Stimulated activated CD8-positive, alpha-beta memory T cell treated with anti-CD3 and anti-CD28 coated beads, Interleukin-15, amount 100 ng/mL, for 4 hours (primary cell): ENCODE measurements around the gene KCTD7.
A peak's percentile ranks its signal among the peaks of the same experiment; 100 is the strongest.
"Not testable (repeated sequence)": the region's sequence is repeated elsewhere in the genome, so short reads cannot be mapped to it uniquely, and the experiment has no call there.

Source experiments
- DNase-seq, 2 donors: peaks; one replicate each; pipeline ENCODE4 v3.0.0-alpha.2; 2020; ENCODE audit warnings: low read depth in 2 of 2

The KCTD7 gene

DNA sequence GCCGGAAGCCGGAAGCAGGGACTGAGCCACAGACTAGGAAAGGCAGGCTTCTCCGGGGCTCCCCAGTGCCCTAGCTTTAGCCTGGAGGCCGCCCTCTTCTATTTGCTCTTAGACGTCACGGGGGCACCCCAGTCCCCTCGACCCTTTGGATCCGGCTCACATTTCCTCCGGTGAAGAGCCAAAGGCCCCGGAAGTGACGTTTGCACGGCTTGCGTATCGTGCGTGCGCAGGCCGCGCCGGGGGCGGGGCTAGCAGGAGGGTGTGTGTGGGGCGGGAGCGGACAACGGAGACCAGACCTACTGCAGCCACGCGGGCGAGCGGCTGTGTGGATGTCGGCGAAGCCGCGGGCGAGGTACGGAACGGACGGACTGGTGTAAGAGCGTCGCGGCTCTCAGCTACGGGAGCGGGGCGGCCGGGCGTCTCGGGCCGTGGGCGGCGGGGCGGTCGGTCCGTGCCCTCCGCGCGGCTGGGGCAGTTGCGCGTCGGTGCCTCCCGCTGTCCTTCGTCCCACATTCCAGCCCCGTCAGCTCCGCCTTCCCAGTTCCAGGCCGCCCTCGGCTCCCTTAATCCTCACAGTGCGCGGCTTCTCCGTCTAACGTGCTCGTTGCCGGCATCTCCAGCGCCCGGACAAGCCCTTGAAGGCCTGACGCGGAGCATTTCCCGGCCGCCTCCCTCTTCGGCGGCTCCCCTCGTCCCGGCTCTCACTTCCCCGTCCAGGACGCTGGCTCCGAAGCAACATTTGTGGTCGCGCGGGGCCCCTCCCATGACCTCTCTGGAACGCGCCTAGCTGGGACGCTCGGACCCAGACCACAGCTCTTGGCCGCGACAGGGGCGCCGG, 25.8 kb downstream of the KCTD7 start:
- peak; percentile 91 to 93 for DNase-seq

DNA sequence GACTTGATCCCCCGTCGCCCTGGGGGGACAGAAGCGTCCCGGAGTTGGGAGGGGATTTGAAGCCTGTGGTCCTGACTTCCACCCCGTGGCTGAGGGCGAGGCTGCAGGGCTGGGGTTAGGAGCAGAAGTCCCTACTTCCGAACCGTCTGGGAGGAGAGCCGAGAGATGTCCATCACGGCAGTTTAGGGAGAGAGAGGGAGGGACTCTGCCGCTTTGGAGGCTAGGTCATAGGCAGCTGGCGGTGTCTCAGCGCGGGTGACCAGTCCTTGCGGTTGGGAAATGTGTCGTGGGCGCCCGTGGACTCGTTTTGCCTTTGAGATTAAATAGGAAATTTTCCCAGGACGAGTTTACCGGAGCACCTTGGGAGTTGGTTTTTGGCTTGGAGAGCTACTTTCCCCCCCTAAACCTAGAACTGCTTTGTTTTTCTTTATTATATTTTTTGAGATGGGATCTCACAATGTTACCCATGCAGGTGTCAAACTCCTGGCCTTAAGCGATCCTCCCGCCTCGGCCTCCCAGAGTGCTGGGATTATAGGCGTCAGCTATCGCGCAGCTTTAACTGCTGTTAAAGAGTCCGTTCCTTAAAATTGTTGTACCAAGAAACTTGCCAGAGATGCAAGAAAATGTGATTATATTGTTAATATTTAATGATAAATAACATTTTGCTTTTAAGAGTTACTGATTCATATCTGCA, 26.6 kb downstream of the KCTD7 start:
- not testable (repeated sequence) for DNase-seq

DNA sequence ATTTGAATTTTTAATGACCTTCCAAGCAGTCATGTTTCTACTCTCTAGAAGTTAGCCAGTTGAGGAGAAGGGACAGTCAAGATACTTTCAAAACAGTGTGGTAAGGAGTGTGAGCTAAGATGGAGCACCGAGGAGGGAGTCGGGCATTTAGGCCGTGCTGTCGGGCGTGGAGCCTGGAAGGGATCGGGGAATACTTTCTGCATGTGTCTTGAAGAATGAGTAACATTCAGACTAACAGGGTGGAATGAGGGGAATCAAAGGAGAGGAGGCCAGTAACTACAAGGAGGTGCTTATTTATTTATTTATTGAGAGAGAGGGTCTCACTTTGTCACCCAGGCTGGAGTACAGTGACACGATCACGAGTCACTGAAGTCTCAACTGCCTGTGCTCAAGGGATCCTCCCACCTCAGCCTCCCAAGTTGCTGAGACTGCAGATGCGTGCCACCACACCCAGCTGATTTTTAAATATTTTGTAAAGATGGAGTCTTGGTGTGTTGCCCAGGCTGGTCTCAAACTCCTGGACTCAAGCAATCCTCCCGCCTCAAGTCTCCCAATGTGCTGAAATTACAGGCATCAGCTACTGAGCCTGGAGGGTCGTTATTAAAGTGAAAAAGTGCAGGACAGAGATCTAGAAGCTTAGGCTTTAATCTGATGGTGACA, 27.3 kb downstream of the KCTD7 start:
- not testable (repeated sequence) for DNase-seq

DNA sequence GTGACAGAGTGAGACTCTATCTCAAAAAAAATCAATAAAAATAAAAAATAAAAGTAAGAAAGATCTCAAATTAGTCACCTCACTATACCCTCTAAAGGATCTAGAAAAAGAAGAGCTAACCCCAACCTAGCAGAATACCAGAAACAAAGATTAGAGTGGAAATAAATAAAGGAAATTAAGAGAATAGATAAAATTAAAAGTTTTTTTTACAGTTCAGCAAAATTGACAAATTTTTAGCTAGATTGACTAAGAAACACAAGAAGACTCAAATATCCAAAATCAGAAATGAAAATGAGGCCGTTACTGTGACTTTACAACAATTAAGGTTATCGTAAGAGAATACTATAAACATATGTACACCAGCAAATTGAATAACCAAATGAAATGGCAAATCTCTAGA, 29.1 kb downstream of the KCTD7 start:
- DNase-seq, result no peak

DNA sequence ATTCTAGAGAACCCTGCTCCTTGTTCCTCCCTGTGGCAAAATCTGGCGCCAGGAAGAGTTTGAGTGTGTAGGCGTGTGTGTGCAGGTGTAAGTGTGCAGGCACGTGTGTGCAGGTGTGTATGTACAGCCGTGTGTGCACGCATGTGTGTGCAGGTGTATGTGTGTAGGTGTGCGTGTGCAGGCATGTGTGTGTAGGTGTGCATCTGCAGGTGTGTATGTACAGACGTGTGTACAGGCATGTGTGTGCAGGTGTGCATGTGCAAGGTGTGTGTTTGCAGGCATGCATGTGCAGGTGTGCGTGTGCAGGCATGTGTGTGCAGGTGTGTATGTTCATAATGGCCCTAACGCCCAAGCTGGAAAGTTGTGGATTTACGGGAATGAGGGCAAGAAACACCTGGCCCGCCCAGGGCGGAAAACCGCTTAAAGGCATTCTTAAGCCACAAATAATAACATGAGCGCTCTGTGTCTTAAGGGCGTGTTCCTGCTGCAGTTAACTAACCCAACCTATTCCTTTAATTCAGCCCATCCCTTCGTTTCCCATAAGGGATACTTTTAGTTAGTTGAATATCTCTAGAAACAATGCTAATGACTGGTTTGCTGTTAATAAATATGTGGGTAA, 34.1 kb downstream of the KCTD7 start:
- no peak for DNase-seq

DNA sequence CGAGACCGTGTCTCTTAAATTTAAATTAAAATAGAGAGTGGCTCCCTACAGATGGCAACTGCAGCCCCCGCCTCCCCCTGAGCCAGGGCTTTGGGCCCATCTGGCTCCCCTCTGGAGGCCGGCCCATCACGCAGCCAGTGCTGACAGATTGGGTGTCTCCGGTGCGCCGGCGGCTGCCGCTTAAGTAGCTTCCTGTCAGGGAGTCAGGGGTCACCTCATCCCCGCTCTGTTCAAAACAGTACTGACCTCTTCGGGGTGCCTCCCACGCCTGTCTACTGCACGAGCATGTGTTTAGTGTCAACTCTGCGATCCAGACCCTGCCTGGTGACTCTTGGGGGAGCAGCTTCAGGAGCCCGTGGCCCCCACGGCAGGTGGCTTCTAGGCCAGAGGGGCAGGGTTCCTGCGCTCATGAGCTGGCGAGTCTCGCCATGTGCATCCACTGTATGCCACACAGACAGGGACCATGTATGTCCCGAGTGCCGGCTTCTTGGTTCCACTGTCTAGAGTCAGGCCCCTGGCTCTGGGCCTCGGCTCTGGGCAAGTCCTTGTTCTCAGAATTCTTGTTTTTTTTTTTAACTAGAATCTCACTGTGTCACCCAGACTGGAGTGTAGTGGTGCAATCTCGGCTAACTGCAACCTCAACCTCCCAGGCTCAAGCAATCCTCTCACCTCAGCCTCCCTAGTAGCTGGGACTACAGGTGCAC, 36.1 kb downstream of the KCTD7 start:
- DNase-seq, result no peak

DNA sequence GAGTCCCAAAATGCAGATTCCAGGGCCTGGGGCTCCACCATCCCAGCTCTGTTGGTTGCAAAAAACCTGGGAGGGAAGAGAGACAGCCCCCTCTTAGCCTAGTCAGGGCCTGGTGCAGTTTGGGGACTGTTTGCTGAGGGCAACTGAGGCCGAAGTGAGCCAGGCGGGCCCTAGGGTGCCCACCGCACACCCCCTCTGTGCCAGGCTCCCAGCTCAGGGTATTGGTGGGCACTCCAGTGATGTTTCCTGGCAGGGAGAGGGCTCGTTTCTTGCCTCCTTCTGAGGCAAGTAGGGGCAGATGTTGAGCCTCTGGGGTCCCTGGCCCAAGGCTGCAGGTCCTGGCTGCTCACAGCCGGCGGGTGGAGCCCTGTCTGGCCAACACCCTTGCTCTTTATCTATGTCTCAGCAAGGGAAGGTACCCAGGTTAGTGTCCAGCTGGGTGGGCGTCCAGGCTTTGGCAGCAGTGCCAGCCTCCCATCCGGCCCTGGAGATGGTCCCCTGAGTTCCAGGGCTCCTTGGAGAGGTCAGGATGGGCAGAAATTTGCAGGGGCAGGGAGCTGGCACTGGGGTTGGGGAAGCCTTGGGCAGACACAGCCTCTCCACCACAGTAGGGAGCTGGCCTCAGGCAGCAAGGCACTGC, 37.8 kb downstream of the KCTD7 start:
- DNase-seq, result no peak

DNA sequence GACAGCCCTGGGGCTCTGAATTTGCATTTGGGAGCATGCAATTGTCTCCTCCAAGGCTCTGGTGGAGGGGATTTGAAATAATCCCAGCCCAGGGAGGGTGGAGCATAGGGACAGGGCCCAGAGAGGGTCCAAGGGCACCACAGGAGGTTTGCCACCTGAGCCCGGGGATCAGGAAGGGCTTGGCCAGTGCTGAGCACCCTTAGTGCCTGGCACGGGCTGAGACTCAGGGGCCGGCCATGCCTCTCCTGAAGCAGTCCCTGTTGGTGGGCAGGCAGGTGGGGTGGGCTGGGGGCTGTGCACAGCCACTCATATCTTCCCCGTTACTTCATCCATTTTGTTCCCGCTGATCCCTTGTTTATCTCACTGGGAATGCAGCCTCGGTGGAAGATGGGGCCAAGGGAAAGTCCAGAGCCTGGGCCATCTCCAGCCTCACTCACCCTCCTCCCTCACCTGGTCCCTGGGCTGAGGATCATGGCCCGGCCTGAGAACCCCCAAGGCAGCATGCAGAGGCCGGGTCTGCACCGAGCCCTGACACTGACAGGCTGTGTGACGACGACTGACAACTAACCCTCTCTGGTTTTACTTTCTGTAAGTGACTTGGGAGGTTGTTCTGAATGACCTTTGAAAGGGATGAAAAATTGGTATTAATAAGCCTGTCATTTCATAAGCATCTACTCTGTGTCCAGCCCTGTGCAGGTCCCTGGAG, 38.5 kb downstream of the KCTD7 start:
- DNase-seq, result no peak

DNA sequence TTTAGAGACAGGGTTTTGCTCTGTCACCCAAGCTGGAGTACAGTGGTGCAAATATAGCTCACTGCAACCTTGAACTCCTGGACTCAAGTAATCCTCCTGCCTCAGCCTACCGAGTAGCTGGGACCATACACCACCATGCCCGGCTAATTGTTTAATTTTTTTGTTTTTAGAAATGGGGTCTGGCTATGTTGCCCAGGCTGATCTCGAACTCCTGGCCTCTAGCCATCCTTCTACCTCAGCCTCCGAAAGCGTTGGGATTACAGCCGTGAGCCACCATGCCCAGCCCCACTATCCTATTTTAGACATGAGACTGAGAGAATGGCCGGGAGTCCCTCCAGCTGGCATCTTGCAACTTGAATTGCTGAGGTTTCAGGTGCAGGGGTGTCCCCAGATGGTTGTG, 39.4 kb downstream of the KCTD7 start:
- DNase-seq, result no peak

DNA sequence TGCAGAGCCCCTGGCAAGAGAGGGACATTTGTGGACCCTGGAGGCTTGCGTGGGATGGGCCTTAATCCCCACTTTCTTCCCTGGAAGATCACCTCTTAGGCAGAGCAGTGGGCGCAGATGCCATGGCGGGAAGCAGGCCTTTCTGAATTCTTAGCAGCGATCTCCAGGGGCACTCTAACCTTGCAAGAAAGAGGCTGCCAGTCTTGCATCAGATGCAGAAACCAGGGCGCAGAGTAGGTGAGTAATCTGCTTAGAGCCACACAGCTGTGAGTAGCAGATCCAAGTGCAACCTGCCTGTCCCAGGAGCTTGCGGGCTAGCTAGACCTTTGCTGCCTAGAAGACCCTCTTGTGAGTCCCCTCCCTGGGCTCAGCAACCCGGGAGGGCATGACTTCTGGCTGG, 40.0 kb downstream of the KCTD7 start:
- no peak for DNase-seq

DNA sequence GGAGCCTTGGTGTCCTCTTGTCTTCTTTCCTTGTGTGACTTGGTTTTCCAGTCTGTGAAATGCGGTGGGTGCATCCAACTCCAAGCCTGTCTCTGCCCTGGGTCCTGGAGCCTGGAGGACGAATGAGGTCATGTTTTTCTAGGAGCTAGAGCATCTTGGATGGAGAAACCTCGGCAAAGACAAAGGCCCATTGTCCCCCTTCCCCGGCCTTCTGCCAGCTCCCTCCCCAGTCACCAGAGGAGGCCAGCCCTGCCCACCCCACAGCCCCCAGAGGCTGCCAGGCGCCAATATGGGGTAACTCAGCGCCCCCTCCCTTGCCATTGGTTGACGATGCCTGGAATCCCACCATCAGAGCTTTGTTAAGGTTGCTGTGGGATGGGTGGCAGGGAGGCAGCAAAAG, 40.4 kb downstream of the KCTD7 start:
- no peak for DNase-seq

DNA sequence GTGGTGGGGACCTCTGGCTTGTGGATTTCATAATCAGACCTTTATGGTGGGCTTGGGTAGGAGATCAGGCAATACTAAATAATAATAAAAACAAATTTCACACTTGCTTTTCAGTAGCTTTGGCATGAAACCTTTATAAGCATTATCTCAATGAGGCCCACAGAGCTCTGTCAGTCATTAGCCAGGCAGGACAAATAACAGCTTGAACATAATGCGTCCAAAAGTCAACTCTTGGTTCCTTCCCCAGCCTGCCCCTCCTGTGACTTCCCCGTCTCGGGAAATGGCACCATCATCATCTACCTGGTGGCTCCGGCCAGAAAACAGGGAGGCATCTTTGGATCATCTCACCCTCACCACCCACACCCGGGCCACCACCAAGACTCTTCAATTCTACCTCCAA, 40.8 kb downstream of the KCTD7 start:
- DNase-seq, result no peak

DNA sequence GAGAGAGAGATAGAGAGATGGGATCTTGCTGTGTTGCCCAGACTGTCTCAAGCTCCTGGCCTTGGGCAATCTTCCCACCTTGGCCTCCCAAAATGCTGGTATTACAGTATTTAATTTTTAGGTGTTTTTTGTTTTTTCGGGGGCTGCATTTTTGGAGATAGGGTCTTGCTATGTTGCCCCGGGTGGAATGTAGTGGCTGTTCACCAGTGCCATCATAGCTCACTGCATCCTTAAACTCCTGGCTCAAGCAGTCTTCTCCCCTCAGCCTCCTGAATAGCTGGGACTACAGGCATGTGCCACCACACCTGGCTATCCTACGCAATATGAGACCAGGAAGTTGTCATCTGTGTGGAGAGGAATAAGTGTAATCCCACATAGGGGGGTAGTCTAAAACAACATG, 42.4 kb downstream of the KCTD7 start:
- DNase-seq, result no peak

DNA sequence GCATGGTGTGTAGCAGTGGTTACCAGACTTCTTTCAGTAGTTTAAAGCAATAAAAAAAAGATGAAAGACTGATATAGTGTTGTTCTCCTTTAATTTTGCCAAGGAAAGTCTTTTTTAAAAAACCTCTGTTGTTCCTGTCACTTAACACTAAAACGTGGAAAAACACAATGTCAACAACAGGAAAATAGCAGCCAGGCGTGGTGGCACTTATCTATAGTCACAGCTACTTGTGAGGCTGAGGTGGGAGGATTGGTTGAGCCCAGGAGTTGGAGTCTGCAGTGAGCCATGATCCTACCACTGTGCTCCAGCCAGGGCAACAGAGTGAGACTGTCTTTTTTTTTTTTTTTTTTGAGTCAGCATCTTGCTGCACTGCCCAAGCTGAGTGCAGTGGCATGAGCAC, 42.8 kb downstream of the KCTD7 start:
- not testable (repeated sequence) for DNase-seq

DNA sequence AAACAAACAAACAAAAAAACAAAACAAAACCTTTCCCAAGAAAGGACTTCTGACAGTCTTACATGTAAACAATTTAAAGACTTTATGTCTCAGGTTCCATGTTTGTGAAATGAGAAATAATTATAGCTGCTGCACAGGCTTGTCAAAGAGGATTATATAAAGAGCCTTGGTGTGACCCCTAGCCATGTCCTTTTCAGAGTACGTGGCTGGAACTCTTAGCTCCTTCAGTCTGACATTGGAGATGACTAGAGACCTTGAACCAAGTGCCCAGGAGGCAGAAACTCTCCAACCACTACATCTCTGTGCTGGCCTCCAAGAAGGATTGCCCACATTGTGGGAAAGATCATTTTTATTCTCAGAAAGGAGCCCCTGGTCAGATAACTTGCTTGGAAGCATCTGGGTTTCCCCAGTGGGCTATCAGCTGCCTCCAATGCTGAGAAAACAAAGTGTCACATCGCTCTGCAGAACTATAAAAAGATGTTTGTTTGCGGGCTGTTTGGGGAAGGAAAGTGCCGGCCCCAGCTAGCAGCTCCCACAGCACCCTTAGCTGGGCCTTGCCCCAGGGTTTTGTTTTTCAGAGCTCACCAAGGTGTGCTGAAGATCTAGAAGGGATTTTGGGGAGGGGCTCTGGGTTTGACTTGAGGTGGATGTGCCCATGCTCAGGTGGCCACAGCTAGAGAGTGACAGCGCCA, 43.9 kb downstream of the KCTD7 start:
- not testable (repeated sequence) for DNase-seq

DNA sequence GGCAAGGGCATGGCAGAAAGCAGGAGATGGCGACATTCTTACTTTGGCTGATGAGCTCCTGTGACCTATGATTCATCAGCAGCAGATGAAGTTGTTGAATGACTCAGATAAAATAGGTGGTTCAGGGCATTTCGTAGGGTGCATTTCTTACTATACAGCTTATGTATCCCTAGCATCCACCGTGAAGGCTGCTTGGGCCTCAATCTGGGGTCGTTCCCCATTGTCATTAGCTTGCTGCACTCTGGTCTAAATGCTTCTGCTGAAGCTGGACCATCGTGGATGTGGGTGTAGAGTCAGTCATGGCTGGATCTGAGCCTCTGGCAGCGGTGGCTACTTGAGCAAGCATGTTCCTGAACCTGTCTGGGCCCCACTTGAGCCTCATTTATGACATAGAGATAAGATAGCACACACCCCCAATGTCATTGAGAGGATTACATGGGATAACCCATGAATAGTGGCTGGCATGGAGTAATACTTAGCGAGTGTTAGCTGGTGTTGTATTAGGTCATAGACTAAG, 44.5 kb downstream of the KCTD7 start:
- DNase-seq, result not testable (repeated sequence)

DNA sequence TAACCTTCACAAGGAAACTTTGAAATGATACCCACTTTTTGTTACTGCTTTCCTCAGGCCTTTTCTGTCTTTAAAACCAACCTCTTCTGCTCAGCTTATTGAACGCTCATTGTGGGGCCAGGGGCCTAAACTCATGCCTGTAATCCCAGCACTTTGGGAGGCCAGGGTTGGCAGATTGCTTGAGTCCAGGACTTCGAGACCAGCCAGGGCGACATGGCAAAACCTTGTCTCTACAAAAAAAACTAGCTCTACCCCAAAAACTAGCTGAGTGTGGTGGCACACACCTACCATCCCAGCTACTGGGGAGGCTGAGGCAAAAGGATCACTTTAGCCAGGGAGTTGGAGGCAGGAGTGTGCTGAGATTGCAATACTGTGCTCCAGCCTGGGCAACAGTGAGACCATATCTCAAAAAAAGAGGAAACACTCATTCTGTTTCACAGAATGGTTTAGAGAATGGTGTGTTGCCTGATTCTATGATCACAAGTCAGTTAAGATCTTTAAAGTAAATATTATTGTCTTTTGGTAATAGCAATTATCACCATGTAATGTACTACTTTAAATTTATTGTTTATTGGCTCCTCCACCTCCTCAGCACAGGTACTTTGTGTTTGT, 51.1 kb downstream of the KCTD7 start:
- DNase-seq, result no peak

DNA sequence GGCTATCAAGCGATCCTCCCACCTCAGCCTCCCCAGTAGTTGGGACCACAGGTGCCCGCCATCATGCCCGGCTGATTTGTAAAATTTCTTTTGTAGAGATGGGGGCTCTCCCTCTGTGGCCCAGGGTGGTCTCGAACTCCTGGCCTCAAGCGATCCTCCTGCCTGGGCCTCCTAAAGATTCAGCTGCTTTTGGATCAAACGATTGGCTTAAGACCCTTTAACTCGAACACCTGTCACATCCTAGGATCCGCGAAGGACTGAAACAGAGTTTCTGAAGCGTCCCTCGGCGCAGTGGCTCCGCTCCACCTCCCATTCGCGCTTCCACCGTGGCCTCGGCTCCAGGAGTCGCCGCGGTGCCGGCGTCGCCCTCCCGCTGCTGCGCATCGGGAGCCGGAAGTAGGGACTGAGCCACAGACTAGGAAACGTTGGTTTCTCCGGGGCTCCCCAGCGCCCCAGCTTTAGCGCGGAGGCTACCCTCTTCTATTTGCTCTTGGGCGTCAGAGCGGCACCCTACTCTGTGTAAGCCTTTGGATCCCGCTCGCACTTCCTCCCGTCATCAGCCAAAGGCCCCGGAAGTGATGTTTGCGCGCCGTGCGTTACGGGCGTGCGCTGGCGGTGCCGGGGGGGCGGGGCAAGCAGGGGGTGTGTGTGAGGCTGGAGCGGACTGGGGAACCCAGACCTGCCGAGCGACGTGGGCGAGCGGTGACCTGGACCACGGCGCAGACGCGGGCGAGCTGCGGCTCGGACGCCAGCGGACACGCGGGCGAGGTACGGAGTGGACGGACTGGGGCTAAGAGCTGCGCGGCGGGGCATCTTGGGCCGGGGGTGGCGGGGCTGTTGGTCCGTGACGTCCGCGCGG, 53.0 kb downstream of the KCTD7 start:
- peak; percentile 84 to 91 for DNase-seq
